Choroid plexus epithelial cell (primary cell): ENCODE measurements around the gene CREB5.

Experiments used
- DNase-seq: peaks from one replicate; pipeline ENCODE4 v3.0.0-alpha.2; 2010; ENCODE audit warnings: low read depth
- H3K4me3 ChIP-seq: 2 replicates; pipeline ENCODE4 v1.5.1; 2011; ENCODE audit warnings: low read depth, mild to moderate bottlenecking, control low read depth, low read length, moderate library complexity
- TF ChIP-seq, protein P1 (sequence below): conservative IDR thresholded peaks from 2 replicates; pipeline ENCODE4 v1.5.1; 2011; ENCODE audit warnings: low read depth, mild to moderate bottlenecking, control low read depth, inconsistent platforms, low read length, moderate library complexity

CREB5 gene

DNA sequence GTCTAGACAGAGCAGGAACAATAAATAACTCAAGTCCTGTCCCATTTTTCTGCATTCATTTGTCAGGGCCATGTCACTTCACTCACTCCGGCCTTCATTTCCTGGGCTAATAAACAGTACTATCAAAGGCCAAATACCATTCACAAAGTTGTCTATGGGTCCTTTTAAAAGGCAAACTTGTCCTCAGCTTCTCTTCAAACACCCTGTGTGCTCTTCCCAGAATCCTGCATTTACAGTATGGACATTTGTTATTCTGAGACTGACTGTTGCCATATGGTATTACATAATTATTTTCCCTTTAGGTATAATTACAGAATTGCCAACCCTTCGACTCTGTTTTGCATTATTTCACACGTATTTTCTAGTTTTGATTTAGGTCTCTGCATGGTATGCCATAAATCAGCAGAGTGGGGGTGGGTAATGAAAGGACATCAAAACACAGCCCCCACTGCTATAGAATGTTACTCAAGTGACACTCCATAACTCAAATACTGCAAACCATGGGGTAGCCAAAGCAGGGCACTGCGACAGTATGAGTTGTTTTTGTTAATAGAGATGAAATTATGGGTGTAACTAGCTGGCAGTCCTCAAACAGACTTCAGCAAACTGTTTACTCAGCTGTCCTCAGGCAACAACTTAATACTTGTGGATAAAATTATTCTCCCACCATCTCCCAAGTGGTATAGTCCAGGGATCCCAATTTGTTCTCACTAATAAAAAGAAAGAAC lies 362.1 kb downstream of the CREB5 start:
- TF ChIP-seq, protein P1, sequence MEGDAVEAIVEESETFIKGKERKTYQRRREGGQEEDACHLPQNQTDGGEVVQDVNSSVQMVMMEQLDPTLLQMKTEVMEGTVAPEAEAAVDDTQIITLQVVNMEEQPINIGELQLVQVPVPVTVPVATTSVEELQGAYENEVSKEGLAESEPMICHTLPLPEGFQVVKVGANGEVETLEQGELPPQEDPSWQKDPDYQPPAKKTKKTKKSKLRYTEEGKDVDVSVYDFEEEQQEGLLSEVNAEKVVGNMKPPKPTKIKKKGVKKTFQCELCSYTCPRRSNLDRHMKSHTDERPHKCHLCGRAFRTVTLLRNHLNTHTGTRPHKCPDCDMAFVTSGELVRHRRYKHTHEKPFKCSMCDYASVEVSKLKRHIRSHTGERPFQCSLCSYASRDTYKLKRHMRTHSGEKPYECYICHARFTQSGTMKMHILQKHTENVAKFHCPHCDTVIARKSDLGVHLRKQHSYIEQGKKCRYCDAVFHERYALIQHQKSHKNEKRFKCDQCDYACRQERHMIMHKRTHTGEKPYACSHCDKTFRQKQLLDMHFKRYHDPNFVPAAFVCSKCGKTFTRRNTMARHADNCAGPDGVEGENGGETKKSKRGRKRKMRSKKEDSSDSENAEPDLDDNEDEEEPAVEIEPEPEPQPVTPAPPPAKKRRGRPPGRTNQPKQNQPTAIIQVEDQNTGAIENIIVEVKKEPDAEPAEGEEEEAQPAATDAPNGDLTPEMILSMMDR, result no peak
- no peak for DNase-seq
- no peak overlapping the region for H3K4me3 ChIP-seq

DNA sequence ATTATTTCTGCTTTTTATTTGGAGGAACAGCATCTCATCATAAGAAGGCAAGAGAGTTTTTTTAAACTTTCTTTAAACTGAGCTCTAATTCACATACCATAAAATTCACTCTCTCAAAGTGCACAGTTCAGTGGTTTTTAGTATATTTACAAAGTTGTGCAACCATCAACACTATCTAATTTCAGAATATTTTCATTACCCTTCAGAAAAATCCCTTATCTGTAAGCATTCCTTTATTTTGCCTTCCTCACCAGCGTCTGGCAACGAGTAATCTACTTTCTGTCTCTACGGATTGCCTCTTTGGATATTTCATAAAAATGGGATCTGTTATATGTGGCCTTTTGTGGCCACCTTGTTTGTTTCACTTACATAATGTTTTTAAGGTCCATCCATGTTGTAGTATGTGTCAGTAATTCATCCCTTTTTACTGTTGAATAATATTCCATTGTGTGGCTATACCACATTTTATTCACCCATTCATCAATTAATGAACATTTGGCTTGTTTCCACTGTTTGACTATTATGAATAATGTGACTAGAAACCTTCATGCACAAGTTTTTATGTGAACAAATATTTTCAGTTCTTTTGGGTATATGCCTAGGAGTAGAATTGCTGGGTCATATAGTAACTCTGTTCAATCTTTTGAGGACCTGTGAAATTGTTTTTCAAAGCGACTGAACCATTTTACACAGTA lies 364.3 kb downstream of the CREB5 start:
- TF ChIP-seq, protein P1, result no peak
- no peak for DNase-seq

DNA sequence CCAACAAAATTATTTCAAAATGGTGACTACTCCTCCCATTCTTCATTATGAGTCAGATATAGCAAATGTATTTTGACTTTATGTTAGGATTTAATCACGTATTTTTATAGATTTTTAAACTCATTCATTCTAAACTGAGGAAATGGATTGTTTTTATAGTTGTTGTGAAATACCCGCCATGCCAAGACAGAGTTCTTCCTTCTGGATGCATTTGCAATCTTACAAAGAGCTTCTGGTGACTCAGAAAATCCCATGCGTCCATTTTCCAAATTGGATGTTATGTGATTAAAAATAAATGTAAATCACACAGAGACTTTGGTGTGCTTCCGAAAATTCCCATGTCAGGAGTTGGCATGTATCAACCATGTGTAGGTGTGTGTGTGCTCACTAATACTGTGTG lies 366.5 kb downstream of the CREB5 start:
- DNase-seq, result peak; percentile 46
- H3K4me3 ChIP-seq, result no peak overlapping the region
- TF ChIP-seq, protein P1, result no peak

More for the DNA sequence above, 364.3 kb downstream of the CREB5 start:
- H3K4me3 ChIP-seq, result no peak overlapping the region

DNA sequence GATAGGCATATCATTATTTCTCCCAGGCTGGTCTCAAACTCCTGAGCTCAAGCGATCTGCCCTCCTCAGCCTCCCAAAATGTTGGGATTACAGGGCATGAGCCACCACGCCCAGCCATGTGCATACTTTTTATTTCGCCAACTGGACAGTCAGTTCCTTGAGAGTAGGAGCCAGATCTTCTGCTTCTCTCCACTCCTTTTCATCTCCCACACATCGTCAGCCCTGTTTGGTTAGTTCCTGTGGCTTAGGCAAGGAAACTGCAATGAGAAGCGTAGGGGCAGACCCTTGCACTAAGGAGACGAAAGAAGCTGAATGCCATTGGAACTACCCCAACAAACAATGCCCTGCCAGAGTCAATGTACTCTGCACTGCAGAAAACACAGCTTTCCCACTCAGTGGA lies 367.6 kb downstream of the CREB5 start:
- H3K4me3 ChIP-seq, result no peak overlapping the region
- no peak for DNase-seq
- TF ChIP-seq, protein P1, result no peak

DNA sequence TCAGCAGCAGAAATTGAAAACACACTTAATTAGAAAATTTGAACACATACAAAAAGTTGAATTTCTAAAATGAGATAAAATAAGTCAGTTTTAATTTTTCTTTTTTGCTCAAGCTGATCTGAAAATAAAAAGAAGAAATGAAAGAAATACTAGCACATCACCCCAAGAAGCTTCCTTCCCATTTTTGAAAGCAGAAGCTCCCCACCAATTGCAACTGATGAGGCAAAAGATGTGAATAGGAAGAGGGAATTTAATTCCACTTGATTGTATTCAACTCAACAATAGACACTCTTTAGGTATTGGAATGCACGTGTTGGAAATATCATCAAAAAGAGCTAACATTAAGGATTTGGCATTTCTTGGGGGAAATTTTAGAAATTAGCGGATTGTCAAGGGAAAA lies 370.0 kb downstream of the CREB5 start:
- no peak for DNase-seq
- TF ChIP-seq, protein P1, result no peak
- no peak overlapping the region for H3K4me3 ChIP-seq

DNA sequence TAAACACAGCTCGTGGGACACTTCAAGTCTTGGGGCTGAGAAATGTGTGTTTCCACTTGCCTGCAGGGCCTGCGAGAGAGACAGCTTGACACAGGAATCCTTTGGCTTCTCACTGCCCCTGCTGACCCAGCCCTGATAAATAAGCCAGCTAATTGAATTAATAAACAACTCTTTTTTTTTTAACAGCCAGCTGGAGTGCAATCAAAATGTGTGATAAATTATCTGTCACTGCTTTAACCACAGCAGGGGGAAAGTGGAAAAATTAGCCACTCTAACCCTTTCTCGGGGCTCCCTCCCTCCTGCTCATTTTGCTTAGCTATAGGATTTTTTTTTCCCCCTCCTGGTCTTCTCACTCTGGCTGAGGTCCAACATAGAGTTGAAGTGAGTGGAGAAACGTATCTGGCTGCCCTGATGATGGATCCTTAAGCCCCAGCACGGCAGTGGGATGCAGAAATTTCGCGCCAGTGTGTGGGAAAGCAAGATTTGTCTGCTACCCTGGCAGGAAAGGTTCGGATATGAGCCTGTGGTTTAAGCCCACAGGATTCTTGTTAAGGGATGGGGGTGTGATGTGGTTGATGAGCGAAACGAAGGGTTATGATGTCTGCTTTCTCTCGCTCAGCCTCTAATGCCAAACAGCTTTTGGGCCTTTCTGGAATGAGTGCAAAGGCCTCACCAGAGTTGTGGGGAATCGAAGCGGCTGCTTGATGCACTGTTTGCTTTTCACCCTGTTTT lies 372.0 kb downstream of the CREB5 start:
- H3K4me3 ChIP-seq, result no peak overlapping the region
- no peak for DNase-seq
- TF ChIP-seq, protein P1, result no peak
